Lower lobe of right lung (tissue), 2 donors: Measurements from ENCODE around the gene RALGDS. TPM values are rescaled to one million over a fixed set of nuclear protein-coding genes. Genes with fewer than 3 reads are reported as not detected.

ENCODE experiments used
- ATAC-seq, 2 donors: fragments of 200-7000 bp; cut with Tn5 transposase; one replicate each; pipeline ENCODE4 v1.9.1; 2020 to 2022; ENCODE audit warnings: mild to moderate bottlenecking in 2 of 2, moderate library complexity in 2 of 2
- DNase-seq: peaks from one replicate; pipeline ENCODE4 v3.0.0-alpha.2; 2020
- H3K27ac ChIP-seq: fragments of 200-600 bp; one replicate; pipeline ENCODE4 v1.8.0; 2022
- H3K27me3 ChIP-seq: fragments of 200-600 bp; one replicate; pipeline ENCODE4 v1.8.0; 2022; ENCODE audit warnings: low read depth
- H3K36me3 ChIP-seq: fragments of 200-600 bp; one replicate; pipeline ENCODE4 v1.8.0; 2022; ENCODE audit warnings: mild to moderate bottlenecking
- H3K4me1 ChIP-seq: fragments of 200-600 bp; one replicate; pipeline ENCODE4 v1.8.0; 2022
- H3K4me3 ChIP-seq: fragments of 200-600 bp; one replicate; pipeline ENCODE4 v1.8.0; 2022; ENCODE audit warnings: mild to moderate bottlenecking
- H3K9me3 ChIP-seq: fragments of 200-600 bp; one replicate; pipeline ENCODE4 v1.8.0; 2022
- CTCF ChIP-seq: fragments of 200-600 bp; IDR thresholded peaks from one replicate; pipeline ENCODE4 v1.8.0; 2022; ENCODE audit warnings: antibody characterized with exemption, mild to moderate bottlenecking
- intact Hi-C: fragments of 100-400 bp; cut with DNase I; formaldehyde crosslinking; loops from one replicate; pipeline ENCODE4 v1.11.0; 2022
- total RNA-seq: library from RNA; stranded (reverse); fragmentation: NEBNext Ultra II Directional; extraction: Animal tissue kit (Norgen Biotek cat#: 25700); gene quantifications from one replicate; pipeline ENCODE4 v1.2.1, GENCODE V29; 2021
- donor health status: DM: no; HTN: yes; CAD: no; lungs with severe emphysema.

RALGDS gene
- total RNA-seq, 1 donor from 2014 or later = 71.1 TPM

- Histone ChIP-seq H3K27ac (peak overlapping the region; percentile 83), H3K4me1 (peaks cover 79% of the 10 kb centered on the region), H3K9me3 (no peaks in the 10 kb centered on the region), H3K36me3 (no peaks in the 10 kb centered on the region), H3K4me3 (no peak overlapping the region), H3K27me3 (no peaks in the 10 kb centered on the region)
- TF ChIP-seq CTCF = no peak
- intact Hi-C loops = no loop called here
- ATAC-seq (peak; percentile 8 to 10), DNase-seq (peak; percentile 76)
These were observed 993 bp upstream of the RALGDS start for GRCh38 chr9:133121915-133122550.

- ATAC-seq (peak; percentile 2), DNase-seq (no peak)
- Histone ChIP-seq H3K4me1 (peaks cover 79% of the 10 kb centered on the region), H3K27ac (peak overlapping the region; percentile 89), H3K4me3 (peak overlapping the region; percentile 85), H3K36me3 (no peaks in the 10 kb centered on the region), H3K9me3 (no peaks in the 10 kb centered on the region), H3K27me3 (no peaks in the 10 kb centered on the region)
- intact Hi-C loops = no loop called here
- TF ChIP-seq CTCF = no peak
These were observed 391 bp downstream of the RALGDS start for GRCh38 chr9:133120501-133121197.

GRCh38 chr9:133119846-133120500, 1.1 kb downstream of the RALGDS start:
- Histone ChIP-seq H3K27me3 (no peaks in the 10 kb centered on the region), H3K4me1 (peaks cover 79% of the 10 kb centered on the region), H3K36me3 (no peaks in the 10 kb centered on the region), H3K27ac (peak overlapping the region; percentile 89), H3K9me3 (no peaks in the 10 kb centered on the region), H3K4me3 (peak overlapping the region; percentile 85)
- intact Hi-C loops = no loop called here
- ATAC-seq (peak in 1 of 2 donors; percentile 4), DNase-seq (peak; percentile 47)
- no peak for TF ChIP-seq CTCF

- Histone ChIP-seq H3K27me3 (no peaks in the 10 kb centered on the region), H3K27ac (peak overlapping the region; percentile 89), H3K36me3 (no peaks in the 10 kb centered on the region), H3K9me3 (no peaks in the 10 kb centered on the region), H3K4me3 (peak overlapping the region; percentile 85), H3K4me1 (peaks cover 86% of the 10 kb centered on the region)
- DNase-seq (peak; percentile 54), ATAC-seq (no peak)
- no peak for TF ChIP-seq CTCF
- intact Hi-C loops = no loop called here
These were observed 1.8 kb downstream of the RALGDS start for GRCh38 chr9:133119103-133119845.

- ATAC-seq = no peak
- Histone ChIP-seq H3K4me1 (peaks cover 93% of the 10 kb centered on the region), H3K4me3 (peak overlapping the region; percentile 85)
These were observed 2.5 kb downstream of the RALGDS start for GRCh38 chr9:133118568-133118967.

More at GRCh38 chr9:133118568-133118967, 2.5 kb downstream of the RALGDS start:
- intact Hi-C loops = no loop called here
- TF ChIP-seq CTCF = no peak
- Histone ChIP-seq H3K27ac (peak overlapping the region; percentile 89), H3K27me3 (no peaks in the 10 kb centered on the region), H3K9me3 (no peaks in the 10 kb centered on the region), H3K36me3 (no peaks in the 10 kb centered on the region)
- DNase-seq = peak; percentile 29
